ENCODE data around the gene MYO18B. TPM values are rescaled to one million over a fixed set of nuclear protein-coding genes. Genes with fewer than 3 reads are reported as not detected.

MYO18B gene
- total and polyA plus RNA-seq, 2 of the 4 experiments (the other 2 are of a cell fraction), result under 0.01 TPM; not detected in 1

DNA sequence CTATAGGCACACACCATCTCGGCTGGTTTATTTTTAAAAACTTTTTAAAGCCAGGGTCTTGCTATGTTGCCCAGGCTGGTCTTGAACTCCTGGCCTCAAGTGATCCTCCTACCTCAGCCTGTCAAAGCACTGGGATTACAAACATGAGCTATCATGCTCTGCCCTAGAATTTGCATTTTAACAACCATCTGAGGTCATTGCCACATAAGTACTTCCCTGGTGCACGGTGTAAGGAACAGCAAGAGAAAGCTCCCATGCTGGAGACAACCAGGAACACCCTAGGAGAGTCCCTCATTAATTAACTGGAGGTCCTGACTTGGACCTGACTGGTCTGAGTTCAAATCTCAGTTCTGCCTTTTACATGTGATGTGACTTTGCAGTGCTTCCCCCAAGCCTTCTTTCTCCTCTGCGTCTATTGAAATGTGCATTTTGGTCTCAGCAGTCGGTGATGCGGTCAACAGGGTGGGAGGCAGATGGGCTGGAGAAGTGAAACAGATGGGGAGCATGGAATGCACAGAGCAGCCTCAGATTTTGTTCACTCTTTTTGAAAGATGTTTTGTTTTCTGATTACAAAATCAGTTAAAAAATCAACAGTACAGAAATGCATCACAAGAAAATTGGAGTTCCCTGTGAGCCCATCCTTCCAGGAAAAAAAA, 146.5 kb downstream of the MYO18B start:
- dilution Hi-C loops (cut with HindIII; ENCODE audit: low sequenced_read_pairs, unreplicated experiment) (no loop called here), in situ Hi-C loops (cut with MboI; ENCODE audit: low sequenced_read_pairs) (no loop called here), intact Hi-C loops (cut with micrococcal nuclease) (no loop called here)
- no peaks in the 10 kb centered on the region for H3K9me1 ChIP-seq (ENCODE audit: insufficient read depth, low read length)
- H4K91ac ChIP-seq (ENCODE audit: insufficient read depth, low read depth, low read length), result no peak overlapping the region
- no peak overlapping the region for H4K8ac ChIP-seq (ENCODE audit: low read depth in 2 of 2, low read length in 2 of 2)
- ATAC-seq (ENCODE audit: low read depth) (no peak), DNase-seq (no peak)
- no peak overlapping the region for H3K18ac ChIP-seq (ENCODE audit: low read depth, low read length)
- CTCF ChIA-PET, result no interaction called here
- no peak overlapping the region for H3K14ac ChIP-seq (replicated peaks; ENCODE audit: low read depth, low read length)
- H3K23ac ChIP-seq (ENCODE audit: low read depth, low read length), result no peak overlapping the region
- no peak overlapping the region for H2AK9ac ChIP-seq (replicated peaks; ENCODE audit: low read depth, low read length, poor library complexity)
- no peak overlapping the region for H2BK15ac ChIP-seq (ENCODE audit: low read depth, low read length)
- H3K9me3 ChIP-seq (ENCODE audit: control insufficient read depth, insufficient read depth, low read length), result peaks cover 5% of the 10 kb centered on the region
- H2AK5ac ChIP-seq (ENCODE audit: low read depth, low read length), result no peak overlapping the region
- H4K20me1 ChIP-seq (ENCODE audit: insufficient read depth, low read length), result no peaks in the 10 kb centered on the region
- H2BK5ac ChIP-seq (ENCODE audit: low read depth, low read length, poor library complexity, severe bottlenecking), result no peak overlapping the region
- no peak overlapping the region for H2BK120ac ChIP-seq (ENCODE audit: low read depth, low read length)
- no peaks in the 10 kb centered on the region for H3K79me1 ChIP-seq (ENCODE audit: low read depth in 1 of 2, low read length in 2 of 2)
- no peaks in the 10 kb centered on the region for H3K27me3 ChIP-seq (ENCODE audit: control insufficient read depth, insufficient read depth, low read length)
- H2AFZ ChIP-seq (replicated peaks; ENCODE audit: low read length, poor library complexity), result no peak overlapping the region
- H3K27ac ChIP-seq (ENCODE audit: insufficient read depth, low read length), result no peak overlapping the region
- no peak overlapping the region for H3K4me2 ChIP-seq (ENCODE audit: low read depth, low read length)
- H3K36me3 ChIP-seq (ENCODE audit: control insufficient read depth, insufficient read depth, low read length), result no peaks in the 10 kb centered on the region
- H4K5ac ChIP-seq (ENCODE audit: low read depth, low read length), result no peak overlapping the region
- no peaks in the 10 kb centered on the region for H3K4me1 ChIP-seq (ENCODE audit: control insufficient read depth, insufficient read depth, low read length)
- WGBS, 2 experiments (ENCODE audit: extremely low coverage in 2 of 2, insufficient read length in 1 of 2), result 0% methylated on average over 1 of the region's 5 CpGs; no CpG with 5 or more reads in 1 of the 2 experiments
- no peak overlapping the region for H3K56ac ChIP-seq (ENCODE audit: extremely low read depth, insufficient read depth, low read length)
- TF ChIP-seq RCOR1 (IDR thresholded peaks at IDR 0.05; ENCODE audit: insufficient replicate concordance, low read length) (no peak), RFX5 (IDR thresholded peaks at IDR 0.05; ENCODE audit: low read depth, low read length) (no peak), BHLHE40 (IDR thresholded peaks at IDR 0.05; ENCODE audit: low read depth, low read length) (no peak), FOS (IDR thresholded peaks at IDR 0.05; ENCODE audit: low read depth, low read length) (no peak), CEBPB (IDR thresholded peaks at IDR 0.05; ENCODE audit: low read depth, low read length) (no peak), SMC3 (IDR thresholded peaks at IDR 0.05; ENCODE audit: low read depth, low read length) (no peak), MAZ (IDR thresholded peaks at IDR 0.05; ENCODE audit: borderline replicate concordance, low read depth, low read length) (no peak), RAD21 (IDR thresholded peaks at IDR 0.05; ENCODE audit: low read length) (no peak), MXI1 (IDR thresholded peaks at IDR 0.05; ENCODE audit: borderline replicate concordance, low read depth, low read length) (no peak), POLR2A (IDR thresholded peaks at IDR 0.05; ENCODE audit: low read depth, low read length) (no peak), NFE2L2 (IDR thresholded peaks at IDR 0.05; ENCODE audit: low read depth, low read length) (no peak), CHD1 (IDR thresholded peaks at IDR 0.05; ENCODE audit: low read depth, low read length) (no peak)
- TF ChIP-seq, protein P1, sequence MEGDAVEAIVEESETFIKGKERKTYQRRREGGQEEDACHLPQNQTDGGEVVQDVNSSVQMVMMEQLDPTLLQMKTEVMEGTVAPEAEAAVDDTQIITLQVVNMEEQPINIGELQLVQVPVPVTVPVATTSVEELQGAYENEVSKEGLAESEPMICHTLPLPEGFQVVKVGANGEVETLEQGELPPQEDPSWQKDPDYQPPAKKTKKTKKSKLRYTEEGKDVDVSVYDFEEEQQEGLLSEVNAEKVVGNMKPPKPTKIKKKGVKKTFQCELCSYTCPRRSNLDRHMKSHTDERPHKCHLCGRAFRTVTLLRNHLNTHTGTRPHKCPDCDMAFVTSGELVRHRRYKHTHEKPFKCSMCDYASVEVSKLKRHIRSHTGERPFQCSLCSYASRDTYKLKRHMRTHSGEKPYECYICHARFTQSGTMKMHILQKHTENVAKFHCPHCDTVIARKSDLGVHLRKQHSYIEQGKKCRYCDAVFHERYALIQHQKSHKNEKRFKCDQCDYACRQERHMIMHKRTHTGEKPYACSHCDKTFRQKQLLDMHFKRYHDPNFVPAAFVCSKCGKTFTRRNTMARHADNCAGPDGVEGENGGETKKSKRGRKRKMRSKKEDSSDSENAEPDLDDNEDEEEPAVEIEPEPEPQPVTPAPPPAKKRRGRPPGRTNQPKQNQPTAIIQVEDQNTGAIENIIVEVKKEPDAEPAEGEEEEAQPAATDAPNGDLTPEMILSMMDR (conservative IDR thresholded peaks at IDR 0.05; ENCODE audit: low read depth, low read length), result no peak
- TF ChIP-seq, protein P2, sequence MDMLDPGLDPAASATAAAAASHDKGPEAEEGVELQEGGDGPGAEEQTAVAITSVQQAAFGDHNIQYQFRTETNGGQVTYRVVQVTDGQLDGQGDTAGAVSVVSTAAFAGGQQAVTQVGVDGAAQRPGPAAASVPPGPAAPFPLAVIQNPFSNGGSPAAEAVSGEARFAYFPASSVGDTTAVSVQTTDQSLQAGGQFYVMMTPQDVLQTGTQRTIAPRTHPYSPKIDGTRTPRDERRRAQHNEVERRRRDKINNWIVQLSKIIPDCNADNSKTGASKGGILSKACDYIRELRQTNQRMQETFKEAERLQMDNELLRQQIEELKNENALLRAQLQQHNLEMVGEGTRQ (IDR thresholded peaks at IDR 0.05; ENCODE audit: low read depth, low read length), result no peak
- no peak overlapping the region for H3K4me3 ChIP-seq (ENCODE audit: insufficient read depth, low read depth, low read length)
- no peak overlapping the region for H2BK20ac ChIP-seq (ENCODE audit: low read depth, low read length)
- POLR2A ChIA-PET (ENCODE audit: unreplicated experiment), result no interaction called here
- no peak overlapping the region for H3K4ac ChIP-seq (ENCODE audit: low read depth, low read length)
- no TSS peak for BruUV-seq (replicated peaks)
- H3K9ac ChIP-seq (ENCODE audit: low read depth, low read length), result no peak overlapping the region
